H1 (cell line): ENCODE results near the gene FANCE. TPM values are rescaled to one million over a fixed set of nuclear protein-coding genes. Genes with fewer than 3 reads are reported as not detected.

ENCODE experiments used
- CTCF ChIA-PET: fragments of 300-600 bp; sonication (Branson Sonifier 250); formaldehyde crosslinking; loops from one replicate; lab custom pipeline; 2021; ENCODE audit not compliant: partially characterized antibody; lab: Charles Lee
- POLR2A ChIA-PET: fragments of 300-600 bp; sonication (Branson Sonifier 250); formaldehyde crosslinking; loops from one replicate; lab custom pipeline; 2021; ENCODE audit warnings: inconsistent platforms; ENCODE audit not compliant: partially characterized antibody; lab: Charles Lee
- DNase-seq, 2 experiments: peaks; one replicate each; pipeline versions ENCODE4 v3.0.0 to v3.0.0-alpha.2; 2010 to 2022; ENCODE audit warnings: low spot score in 2 of 2, low read depth in 1 of 2, mixed read lengths in 1 of 2
- FAIRE-seq: peaks from 2 replicates; lab custom pipeline; 2011; peaks lifted over from hg19 to GRCh38; lab: Jason Lieb, UNC
- H2AFZ ChIP-seq: 2 replicates; pipeline ENCODE4 v1.8.1; 2012; ENCODE audit warnings: low read length, inconsistent platforms
- H2AK5ac ChIP-seq: 2 replicates; pipeline ENCODE4 v1.6.1; 2013; ENCODE audit warnings: low read depth, low read length
- H2BK120ac ChIP-seq: replicated peaks from 2 replicates; pipeline ENCODE3; 2013; ENCODE audit warnings: low read depth, low read length, inconsistent platforms
- H2BK12ac ChIP-seq: 2 replicates; pipeline ENCODE4 v1.6.1; 2013; ENCODE audit warnings: low read depth, low read length
- H2BK15ac ChIP-seq: 2 replicates; pipeline ENCODE4 v1.6.1; 2013; ENCODE audit warnings: low read length
- H2BK20ac ChIP-seq: 2 replicates; pipeline ENCODE4 v1.6.1; 2013; ENCODE audit warnings: low read length
- H2BK5ac ChIP-seq: 2 replicates; pipeline ENCODE4 v1.6.1; 2013; ENCODE audit warnings: low read depth, low read length
- H3K14ac ChIP-seq: 2 replicates; pipeline ENCODE4 v1.6.1; 2013; ENCODE audit warnings: inconsistent platforms; ENCODE audit not compliant: insufficient read length
- H3K18ac ChIP-seq: 2 replicates; pipeline ENCODE4 v1.6.1; 2013; ENCODE audit warnings: low read length; ENCODE audit errors: extremely low read depth
- H3K23ac ChIP-seq: 2 replicates; pipeline ENCODE4 v1.6.1; 2013; ENCODE audit warnings: inconsistent platforms; ENCODE audit not compliant: insufficient read length
- H3K23me2 ChIP-seq: 2 replicates; pipeline ENCODE4 v1.6.1; 2013; ENCODE audit warnings: low read depth, low read length
- H3K27ac ChIP-seq: 2 replicates; pipeline ENCODE4 v1.6.1; 2011; ENCODE audit warnings: low read depth, low read length, inconsistent platforms
- H3K27me3 ChIP-seq, 4 experiments: replicated peaks in 1 of 4; 1 replicate in 1 of 4; 2 replicates in 3 of 4; pipeline versions ENCODE4 v1.6.1 to v1.8.1; 2011 to 2013; ENCODE audit warnings: low read length in 3 of 4, mild to moderate bottlenecking in 3 of 4, inconsistent platforms in 2 of 4, mixed read lengths in 2 of 4, moderate library complexity in 1 of 4; ENCODE audit not compliant: control insufficient read depth in 3 of 4, insufficient read depth in 3 of 4; ENCODE audit errors: extremely low read depth in 1 of 4
- H3K36me3 ChIP-seq, 4 experiments: 2 replicates each; pipeline versions ENCODE4 v1.6.1 to v1.8.1; 2011 to 2013; ENCODE audit warnings: mild to moderate bottlenecking in 4 of 4, low read length in 3 of 4, moderate library complexity in 2 of 4, control low read depth in 1 of 4, inconsistent platforms in 1 of 4; ENCODE audit not compliant: insufficient read depth in 4 of 4, control insufficient read depth in 2 of 4
- H3K4ac ChIP-seq: replicated peaks from 2 replicates; pipeline ENCODE3; 2013; ENCODE audit warnings: low read length, low read depth, mixed read lengths, inconsistent platforms; ENCODE audit not compliant: insufficient read length
- H3K4me1 ChIP-seq, 4 experiments: replicated peaks in 1 of 4; 1 replicate in 1 of 4; 2 replicates in 3 of 4; pipeline versions ENCODE4 v1.6.1 to v1.8.1; 2011 to 2013; ENCODE audit warnings: low read length in 3 of 4, inconsistent platforms in 2 of 4, mixed read lengths in 1 of 4; ENCODE audit not compliant: insufficient read depth in 4 of 4, control insufficient read depth in 3 of 4
- H3K4me2 ChIP-seq, 2 experiments: 2 replicates each; pipeline versions ENCODE4 v1.6.1 to v1.8.1; 2011 to 2013; ENCODE audit warnings: low read depth in 2 of 2, low read length in 2 of 2, control low read depth in 1 of 2, inconsistent platforms in 1 of 2, mild to moderate bottlenecking in 1 of 2; ENCODE audit not compliant: insufficient read depth in 1 of 2
- H3K4me3 ChIP-seq, 4 experiments: fragments of 200-600, 300-600 bp in 1 of 4; sonication (generic), shearing (Covaris generic), sonication (Bioruptor Twin) in 1 of 4; 2 replicates each; pipeline versions ENCODE4 v1.5.1 to v1.8.1; 2011 to 2016; ENCODE audit warnings: low read length in 4 of 4, low read depth in 3 of 4, control low read depth in 2 of 4, inconsistent platforms in 2 of 4, mild to moderate bottlenecking in 2 of 4, mixed read lengths in 1 of 4, moderate library complexity in 1 of 4; ENCODE audit not compliant: insufficient read depth in 2 of 4; ENCODE audit errors: extremely low read depth in 1 of 4
- H3K56ac ChIP-seq: replicated peaks from 2 replicates; pipeline ENCODE3; 2013; ENCODE audit warnings: low read depth, mild to moderate bottlenecking, mixed read lengths, low read length, inconsistent platforms; ENCODE audit not compliant: insufficient read length
- H3K79me1 ChIP-seq: 2 replicates; pipeline ENCODE4 v1.6.1; 2013; ENCODE audit warnings: low read depth, low read length, control low read depth
- H3K79me2 ChIP-seq, 2 experiments: 2 replicates each; pipeline versions ENCODE4 v1.6.1 to v1.8.1; 2012 to 2013; ENCODE audit warnings: low read length in 2 of 2, mild to moderate bottlenecking in 2 of 2, inconsistent platforms in 1 of 2; ENCODE audit not compliant: insufficient read depth in 2 of 2, control insufficient read depth in 1 of 2
- H3K9ac ChIP-seq, 4 experiments: replicated peaks in 1 of 4; 1 replicate in 1 of 4; 2 replicates in 3 of 4; pipeline versions ENCODE4 v1.6.1 to v1.8.1; 2011 to 2013; ENCODE audit warnings: low read depth in 3 of 4, low read length in 3 of 4, control low read depth in 2 of 4, mild to moderate bottlenecking in 2 of 4, moderate library complexity in 2 of 4, inconsistent platforms in 1 of 4; ENCODE audit errors: extremely low read depth in 1 of 4
- H3K9me3 ChIP-seq, 2 experiments: 2 replicates each; pipeline versions ENCODE4 v1.6.1 to v1.8.1; 2012 to 2013; ENCODE audit warnings: mild to moderate bottlenecking in 2 of 2, moderate library complexity in 2 of 2, control low read depth in 1 of 2, inconsistent platforms in 1 of 2, low read depth in 1 of 2, low read length in 1 of 2, mixed read lengths in 1 of 2; ENCODE audit not compliant: insufficient read depth in 2 of 2
- H4K20me1 ChIP-seq, 2 experiments: replicated peaks in 1 of 2; 2 replicates each; pipeline versions ENCODE3 to v1.8.1; 2011 to 2013; ENCODE audit warnings: inconsistent platforms in 2 of 2, low read length in 2 of 2, mild to moderate bottlenecking in 1 of 2; ENCODE audit not compliant: insufficient read depth in 2 of 2, control insufficient read depth in 1 of 2
- H4K5ac ChIP-seq: 2 replicates; pipeline ENCODE4 v1.6.1; 2013; ENCODE audit warnings: low read length, low read depth, mixed read lengths, inconsistent platforms; ENCODE audit not compliant: insufficient read length
- H4K8ac ChIP-seq: 2 replicates; pipeline ENCODE4 v1.8.0; 2013; ENCODE audit warnings: mild to moderate bottlenecking, moderate library complexity, low read length, inconsistent platforms; ENCODE audit not compliant: insufficient read depth; ENCODE audit errors: extremely low read depth
- H4K91ac ChIP-seq: replicated peaks from 2 replicates; pipeline ENCODE3; 2013; ENCODE audit warnings: low read length, mixed read lengths, inconsistent platforms; ENCODE audit not compliant: insufficient read length
- BRCA1 ChIP-seq: IDR thresholded peaks from 2 replicates; pipeline ENCODE4 v1.6.1; 2012; ENCODE audit warnings: low read depth, low read length, improper control_type of control experiment
- CTBP2 ChIP-seq: IDR thresholded peaks from 2 replicates; pipeline ENCODE4 v1.7.0; 2011; ENCODE audit warnings: borderline replicate concordance, mild to moderate bottlenecking, moderate library complexity, mixed read lengths, low read length; ENCODE audit not compliant: insufficient read depth, insufficient read length
- GTF2F1 ChIP-seq: IDR thresholded peaks from 2 replicates; pipeline ENCODE4 v1.6.1; 2012; ENCODE audit warnings: low read depth, low read length, improper control_type of control experiment, borderline replicate concordance
- HDAC2 ChIP-seq, 2 experiments: fragments of 300-600 bp in 1 of 2; sonication (generic) in 1 of 2; IDR thresholded peaks; 2 replicates each; pipeline ENCODE4 v1.6.1; 2011 to 2012; ENCODE audit warnings: low read depth in 2 of 2, low read length in 2 of 2, mild to moderate bottlenecking in 2 of 2, moderate library complexity in 2 of 2, borderline replicate concordance in 1 of 2, inconsistent platforms in 1 of 2
- PHF8 ChIP-seq: fragments of 200-600 bp; sonication (generic); conservative IDR thresholded peaks from 2 replicates; pipeline ENCODE4 v1.7.1; 2012; ENCODE audit warnings: low read depth, mild to moderate bottlenecking, inconsistent platforms, low read length, moderate library complexity
- RBBP5 ChIP-seq: IDR thresholded peaks from 2 replicates; pipeline ENCODE4 v1.7.1; 2012; ENCODE audit warnings: low read depth, mild to moderate bottlenecking, inconsistent platforms, low read length, moderate library complexity, borderline replicate concordance
- SP4 ChIP-seq: IDR thresholded peaks from 2 replicates; pipeline ENCODE4 v1.6.1; 2012; ENCODE audit warnings: low read length, inconsistent platforms
- WGBS, 2 experiments: shearing (Covaris generic) in 1 of 2; methylation state at CpG; one replicate each; pipeline versions ENCODE4 v1.1.6 to v1.1.7; 2013 to 2015; ENCODE audit warnings: low lambda C conversion rate in 2 of 2, mixed read lengths in 2 of 2, inconsistent platforms in 1 of 2, low coverage in 1 of 2, missing lambda C conversion rate in 1 of 2; ENCODE audit not compliant: insufficient replicate concordance in 2 of 2, insufficient coverage in 1 of 2, insufficient read length in 1 of 2; ENCODE audit errors: extremely low coverage in 1 of 2, missing lambda C conversion rate in 1 of 2; 5-methylcytosine and 5-hydroxymethylcytosine counted together
- polyA plus RNA-seq, 7 experiments: library from polyadenylated mRNA; depleted of rRNA in 3 of 7; stranded (reverse) in 5 of 7; unstranded in 2 of 7; fragments of >200 nt in 5 of 7; fragments of 200-250 nt in 2 of 7; gene quantifications; 1 replicate in 5 of 7; 2 replicates in 1 of 7; 4 replicates in 1 of 7; pipeline versions ENCODE4 v1.2.1 to v1.2.3, GENCODE V29; 2011 to 2013; ENCODE audit warnings: missing spikeins in 2 of 7, mixed read lengths in 2 of 7
- total RNA-seq: library from RNA; stranded (reverse); fragmentation: NEBNext Ultra II Directional; extraction: Animal tissue kit (Norgen Biotek cat#: 25700); gene quantifications from 2 replicates; pipeline ENCODE4 v1.2.1, GENCODE V29; 2021

Gene FANCE
- total and polyA plus RNA-seq, 2 of the 8 experiments (the other 6 are each of a cell fraction or from before 2014, with no cell fraction given): 16.1 to 17.0 TPM

- Histone ChIP-seq H4K20me1 (peaks cover 27 to 29% of the 10 kb centered on the region in 2 experiments), H3K79me1 (peaks cover 4% of the 10 kb centered on the region; the same call in 1 of the 2 replicates), H3K27me3 (no peaks in the 10 kb centered on the region; a peak in 1 of 7 replicates), H4K5ac (peak within 1 kb of the TSS; percentile 94), H3K14ac (no peak within 1 kb of the TSS), H2BK5ac (peak within 1 kb of the TSS; percentile 94), H3K79me2 (peaks cover 14 to 30% of the 10 kb centered on the region in 2 experiments), H3K23me2 (peaks cover 13% of the 10 kb centered on the region), H3K4me2 (peak within 1 kb of the TSS; percentile 98 to 99), H3K27ac (peak within 1 kb of the TSS; percentile 94), H2AK5ac (no peak within 1 kb of the TSS; the same call in 1 of the 2 replicates), H3K4me3 (peak within 1 kb of the TSS; percentile 86 to 99 (median 92)), H3K56ac (peak within 1 kb of the TSS; percentile 97), H2BK15ac (peak within 1 kb of the TSS; percentile 98), H3K4me1 (peaks cover 0 to 8% (median 5%) of the 10 kb centered on the region in 4 experiments; a peak in 6 of 7 replicates), H2BK20ac (0 out of 2 replicates have a peak within 1 kb of the TSS, but pooled peaks have one; percentile 21), H3K23ac (no peak within 1 kb of the TSS), H3K36me3 (peaks cover 26 to 53% (median 32%) of the 10 kb centered on the region in 4 experiments), H4K91ac (peak within 1 kb of the TSS; percentile 29), H2AFZ (0 out of 2 replicates have a peak within 1 kb of the TSS, but pooled peaks have one; percentile 61), H2BK120ac (no peak within 1 kb of the TSS), H3K18ac (peak within 1 kb of the TSS; percentile 85), H2BK12ac (peak within 1 kb of the TSS; percentile 79; the same call in 1 of the 2 replicates), H3K9me3 (no peaks in the 10 kb centered on the region; a peak in 1 of 4 replicates), H3K4ac (peak within 1 kb of the TSS; percentile 76), H4K8ac (peak within 1 kb of the TSS; percentile 100), H3K9ac (peak within 1 kb of the TSS; percentile 90 to 99 (median 98))
- DNase-seq: peak; percentile 82 to 96
- 2% methylated on average over 65 of the region's 86 CpGs; no CpG with 5 or more reads in 1 of the 2 experiments for WGBS, 2 experiments
- POLR2A ChIA-PET: interaction anchor here (0.5 to 30.9 kb wide), 28 partner anchors 14 to 682 kb away, joined by 3 to 1319 read pairs (median 4); partner anchors contain the start of genes DEF6, FANCE, PPARD and TEAD3
- CTCF ChIA-PET: interaction anchor here (0.5 to 5.5 kb wide), 26 partner anchors 8 to 342 kb away, joined by 3 to 30 read pairs (median 6); partner anchors contain the start of genes DEF6 and FANCE
- no peak for FAIRE-seq
- TF ChIP-seq HDAC2 (IDR thresholded peaks at IDR 0.05; ENCODE audit: borderline replicate concordance in 1 of 2, low read depth in 2 of 2, low read length in 2 of 2) (0 out of 4 replicates have a peak, but pooled peaks of 1 of the 2 experiments have one; percentile 47), BRCA1 (peak; percentile 98), SP4 (peak; percentile 64; the same call in 1 of the 2 replicates), PHF8 (peak; percentile 99), RBBP5 (0 out of 2 replicates have a peak, but pooled peaks have one; percentile 8), CTBP2 (peak; percentile 68), GTF2F1 (peak; percentile 92)
These were observed 16.2 kb downstream of the FANCE start, which contains the start of gene RPL10A for GRCh38 chr6:35468181-35468979. Gene RPL10A, plus strand, starts transcription at chr6:35468401. Its CDS starts 34 bp downstream, at chr6:35468435.
